T1000 (cell line): ENCODE data around the gene FAM180A.

Experiments used
- DNase-seq: peaks from one replicate; lab custom pipeline; 2025; ENCODE audit warnings: mixed read lengths; lab: John Stamatoyannopoulos, UW

The FAM180A gene

DNA sequence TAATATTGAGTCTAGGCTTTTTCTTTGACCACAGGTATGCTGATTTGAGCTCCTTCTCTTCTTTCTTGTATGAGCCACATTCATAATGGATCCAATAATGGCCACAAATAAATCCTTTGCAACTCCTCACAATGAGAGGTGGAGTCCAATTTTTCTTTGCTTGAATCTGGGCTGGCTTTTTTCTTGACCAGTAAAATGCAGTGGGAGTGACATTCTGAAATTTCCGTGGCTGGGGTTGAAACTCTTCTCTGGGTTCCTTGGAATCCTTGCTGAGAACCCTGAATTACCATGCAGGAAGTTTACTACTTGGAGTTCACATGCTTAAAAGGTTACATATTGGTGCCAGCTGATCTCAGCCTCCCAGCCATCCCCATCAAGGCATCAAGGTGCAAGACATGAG, 22.4 kb upstream of the FAM180A start:
- no peak for DNase-seq

DNA sequence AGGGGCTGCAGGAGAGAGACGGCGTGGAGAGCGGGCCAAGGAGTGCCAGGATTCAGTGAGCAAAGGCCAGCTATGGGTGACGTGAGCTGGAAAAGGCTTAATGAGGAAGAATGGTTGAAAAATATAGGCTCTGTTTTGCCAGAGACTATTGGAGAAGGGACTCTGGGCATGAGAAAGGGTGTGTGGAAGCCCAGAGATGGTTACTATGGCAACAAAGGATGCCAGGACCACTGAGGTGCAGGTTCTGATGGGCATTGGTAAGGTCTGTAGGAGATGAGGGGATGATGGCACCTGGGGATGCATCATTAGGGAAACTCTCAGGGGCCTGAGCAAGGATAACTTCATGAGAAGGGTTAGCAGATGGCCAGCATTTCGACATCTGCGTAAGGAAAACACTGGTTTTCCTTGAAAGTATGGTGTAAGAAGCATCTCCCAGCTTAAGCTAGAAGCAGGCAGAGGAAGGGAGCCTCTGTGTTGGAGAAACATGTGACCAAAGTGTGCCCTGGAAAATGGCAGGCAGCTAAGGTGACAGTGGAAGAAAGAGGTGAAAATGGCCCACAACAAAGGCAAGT, 21.6 kb upstream of the FAM180A start:
- DNase-seq = no peak

DNA sequence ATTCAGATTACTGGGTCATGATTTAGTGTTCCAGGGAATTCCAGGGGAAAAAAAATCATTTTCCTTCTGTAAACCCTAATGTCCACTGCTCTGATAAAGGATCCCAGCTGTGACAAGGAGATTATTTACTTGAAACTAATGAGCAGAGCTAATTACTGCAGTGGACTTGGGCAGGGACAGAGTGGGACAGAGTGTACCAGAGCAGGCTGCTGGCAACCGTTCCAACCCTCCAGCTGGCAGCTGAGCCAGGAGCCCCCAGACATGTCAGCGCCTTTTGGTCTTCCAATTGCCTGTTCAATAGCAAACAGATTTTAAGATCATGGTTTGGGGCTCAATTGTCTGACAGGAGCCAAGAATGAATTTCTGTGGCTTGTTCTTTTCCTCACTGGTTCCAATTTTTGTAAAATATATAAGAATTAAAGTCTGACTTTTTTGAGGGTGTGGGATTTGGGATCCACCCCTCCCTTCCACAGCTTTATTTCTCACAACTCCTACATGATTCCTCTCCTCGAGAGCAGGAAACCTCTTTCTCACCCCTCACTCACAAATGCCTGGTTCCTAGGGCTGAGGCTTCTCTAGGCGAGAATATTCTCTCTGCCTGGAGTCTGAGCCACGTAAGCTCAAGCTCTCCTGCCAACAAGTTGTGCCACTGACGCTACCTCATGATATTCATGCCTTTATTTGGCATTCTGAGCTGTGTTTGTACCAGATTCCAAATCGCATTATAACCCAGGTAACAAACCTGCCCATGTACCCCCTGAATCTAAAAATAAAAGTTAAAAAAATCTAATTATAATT, 20.6 kb upstream of the FAM180A start:
- no peak for DNase-seq

DNA sequence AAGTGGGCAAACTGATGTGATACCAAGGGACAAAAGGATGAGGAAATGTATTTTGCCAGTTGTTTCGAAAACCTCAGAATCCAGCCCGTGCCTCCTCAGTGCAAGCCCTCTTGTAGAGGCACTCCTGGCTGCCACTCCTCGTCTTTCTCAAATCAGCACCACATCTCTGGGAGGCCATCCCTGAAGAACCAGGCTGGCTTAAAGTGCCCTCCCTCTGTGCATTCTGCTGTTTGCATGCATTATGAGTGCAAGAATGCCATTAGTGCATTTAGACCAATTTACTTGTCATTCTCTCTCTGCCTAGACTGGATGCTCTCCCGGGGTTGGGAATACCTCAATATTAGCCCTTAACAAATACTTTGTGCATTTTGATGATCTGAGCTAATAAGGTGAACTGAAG, 19.9 kb upstream of the FAM180A start:
- DNase-seq = no peak

DNA sequence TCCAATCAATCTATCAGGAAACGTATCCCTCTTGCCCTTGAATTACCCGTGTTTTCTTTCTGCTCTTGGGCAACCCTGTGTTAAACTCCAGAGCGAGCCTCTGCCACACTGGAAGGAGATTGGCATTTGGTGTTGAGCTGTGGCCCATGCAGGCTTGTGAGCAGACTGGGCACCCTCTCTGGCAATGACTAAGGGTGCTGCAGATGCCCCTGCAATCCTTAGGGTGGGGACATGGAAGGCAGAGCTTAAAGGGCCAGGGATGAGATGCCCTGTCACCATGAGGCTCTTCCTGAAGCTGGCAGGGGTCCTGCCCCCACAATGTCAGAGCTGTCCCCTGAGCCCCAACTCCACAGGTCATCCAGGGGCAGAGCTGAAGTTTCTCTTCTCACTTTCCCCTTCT, 19.5 kb upstream of the FAM180A start:
- no peak for DNase-seq

DNA sequence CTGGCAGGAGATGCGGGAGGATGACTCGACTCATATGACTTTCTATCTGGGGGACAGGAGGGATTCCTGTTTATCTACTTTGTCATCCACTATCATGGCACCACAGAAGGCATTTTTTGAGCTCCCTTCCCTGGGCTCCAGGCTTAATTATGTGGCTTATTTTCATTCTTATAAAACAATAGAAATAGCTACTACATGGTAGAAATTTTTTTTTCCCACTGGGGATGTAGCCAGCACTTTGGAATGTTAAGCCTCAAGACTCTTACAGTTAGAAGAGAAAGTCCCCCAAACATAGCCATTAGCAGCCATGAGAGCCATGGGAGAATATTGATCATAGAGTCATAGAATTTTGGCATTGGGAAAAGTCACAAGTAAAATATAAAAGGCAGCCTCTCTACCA, 14.6 kb upstream of the FAM180A start:
- no peak for DNase-seq

DNA sequence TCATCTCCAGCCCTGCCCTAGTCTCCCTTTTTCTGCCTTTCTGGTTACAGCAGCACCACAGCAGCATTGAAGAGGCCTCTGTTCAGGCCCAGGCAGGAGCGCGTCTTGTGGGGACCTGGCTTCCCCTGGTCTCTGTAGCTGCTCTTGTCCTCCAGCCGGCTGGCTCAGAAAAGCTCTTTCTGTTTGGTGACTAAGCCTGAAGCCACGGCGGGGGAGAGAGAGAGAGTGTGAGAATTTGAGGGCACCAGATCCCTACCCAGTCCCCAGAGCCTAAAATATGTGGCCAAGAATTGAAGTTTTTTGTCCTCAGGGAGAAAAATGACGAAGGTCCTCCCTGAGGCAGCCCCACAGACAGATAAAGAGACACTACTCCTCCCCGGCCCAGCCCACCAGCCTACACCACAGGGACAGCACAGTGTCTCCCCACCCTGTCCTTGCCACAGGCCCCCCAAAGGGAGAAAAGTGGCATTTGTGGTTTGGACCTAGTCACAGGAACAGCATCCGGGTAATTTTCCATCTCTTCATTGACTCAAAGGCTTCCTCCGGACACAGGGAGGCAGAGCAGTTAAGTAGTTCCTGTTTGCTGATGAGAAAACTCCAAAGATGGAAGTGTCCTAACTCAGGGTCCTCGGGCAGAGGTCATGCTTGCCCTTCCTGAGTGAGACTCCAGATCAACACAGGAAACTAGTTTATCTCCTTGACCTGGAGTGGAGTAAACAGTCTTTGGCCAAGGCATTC, 13.3 kb upstream of the FAM180A start:
- no peak for DNase-seq

DNA sequence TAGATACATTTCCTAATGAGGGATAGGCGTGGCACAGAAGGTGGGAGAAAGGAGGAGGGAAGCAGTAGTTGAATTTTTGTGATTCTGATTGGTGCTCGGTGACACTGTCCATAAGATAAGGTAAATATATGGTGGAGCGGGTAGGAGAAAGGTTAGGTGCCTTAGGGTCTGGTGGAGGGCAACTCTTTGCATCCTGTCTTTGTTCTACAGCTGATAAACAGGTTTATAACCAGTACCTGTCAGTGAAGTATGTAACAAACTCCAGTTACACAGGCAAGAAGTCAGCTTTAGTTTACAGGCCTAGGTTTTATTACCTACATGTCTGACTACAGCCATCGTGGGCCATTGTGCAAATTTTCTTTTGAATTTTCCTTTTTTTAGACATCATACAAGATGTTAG, 10.9 kb upstream of the FAM180A start:
- no peak for DNase-seq

DNA sequence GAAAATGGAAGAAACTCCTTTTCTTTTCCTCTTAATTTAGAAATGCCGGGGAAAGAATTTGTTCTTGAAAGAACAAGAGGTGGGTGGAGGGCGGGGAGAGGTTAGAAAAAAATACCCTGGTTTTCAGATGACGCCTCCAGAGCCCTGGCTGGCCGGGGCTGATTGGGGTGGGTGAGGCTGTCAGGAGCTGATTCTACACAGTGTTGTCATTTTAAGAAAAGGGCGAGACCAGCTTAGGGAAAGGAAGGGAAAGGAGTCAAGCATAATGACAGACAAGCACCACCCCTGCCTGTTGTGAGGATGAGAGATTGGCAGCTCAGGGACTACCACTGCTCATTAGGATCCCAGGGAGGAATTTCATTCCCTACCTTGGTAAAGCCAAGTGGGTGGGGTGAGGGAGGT, 9.9 kb upstream of the FAM180A start:
- no peak for DNase-seq

DNA sequence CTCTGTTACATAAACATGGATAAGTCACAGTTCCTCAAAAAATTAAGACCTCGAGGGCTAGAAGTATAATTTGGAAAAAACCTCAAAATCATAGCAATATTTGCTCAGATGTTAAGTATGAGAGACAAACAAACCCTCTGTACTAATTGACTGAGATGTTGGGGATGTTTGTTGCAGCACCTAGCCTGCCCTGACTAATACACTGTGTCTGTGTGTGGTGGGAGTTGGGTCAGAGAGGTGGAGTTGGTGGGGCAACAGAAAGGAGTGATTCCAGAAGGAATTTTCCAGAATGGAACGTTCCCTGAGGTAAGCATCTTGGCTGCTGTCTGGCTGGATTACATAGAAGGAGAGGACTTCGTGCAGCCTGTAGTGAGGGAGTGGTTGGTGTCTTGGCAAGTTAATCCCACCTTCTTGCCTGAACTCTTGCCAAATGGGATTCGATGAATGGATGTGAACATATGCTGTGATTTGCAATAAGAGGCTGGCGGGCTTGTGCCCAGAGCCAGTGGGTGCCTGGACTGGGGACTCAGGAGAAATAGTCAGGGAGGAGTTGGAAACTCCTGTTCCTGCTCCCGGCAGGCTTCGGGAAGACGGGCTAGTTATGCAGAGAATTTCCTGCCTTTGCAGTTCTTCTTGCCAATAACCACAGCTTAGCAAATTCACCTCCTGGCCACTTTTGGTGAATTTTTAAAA, 9.3 kb upstream of the FAM180A start:
- no peak for DNase-seq

DNA sequence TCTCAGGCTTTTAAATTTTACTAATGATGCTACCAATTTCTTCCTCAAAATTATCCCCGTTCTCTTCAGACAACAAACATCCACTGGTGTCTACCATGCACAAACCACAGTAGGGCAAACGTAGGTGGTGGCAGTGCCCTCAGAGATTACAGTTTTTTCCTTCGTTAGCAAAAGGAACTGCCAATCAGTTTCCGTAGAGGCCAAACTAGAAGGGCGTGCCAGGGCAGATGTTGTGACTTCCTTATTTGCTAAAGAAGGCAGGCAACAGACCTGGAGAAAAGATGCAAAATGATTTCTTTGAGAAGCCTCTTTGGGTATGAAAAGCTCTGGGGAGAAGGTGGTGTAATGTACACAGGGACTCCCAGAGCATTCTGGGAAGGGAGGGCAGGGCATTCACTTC, 7.6 kb upstream of the FAM180A start:
- DNase-seq = no peak

DNA sequence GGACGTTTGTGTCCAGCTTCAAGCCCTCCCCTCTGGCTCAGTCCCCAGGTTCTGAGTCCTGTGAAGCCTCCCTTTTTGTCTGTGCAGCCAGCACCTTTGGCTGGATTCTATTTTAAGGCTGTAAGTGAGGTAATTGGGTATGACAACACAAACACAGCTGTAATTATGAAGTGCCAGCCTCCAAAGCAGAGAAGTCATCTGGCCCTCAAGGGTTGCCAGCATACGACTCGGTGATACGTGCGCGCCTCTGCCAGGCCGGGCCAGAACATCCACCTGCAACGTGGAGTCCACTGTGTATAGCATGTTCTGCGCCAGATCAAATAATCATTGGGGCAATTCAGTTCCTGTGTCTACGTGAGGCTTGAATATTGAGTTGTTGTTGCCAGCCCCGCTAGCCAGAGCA, 6.7 kb upstream of the FAM180A start:
- DNase-seq = no peak

DNA sequence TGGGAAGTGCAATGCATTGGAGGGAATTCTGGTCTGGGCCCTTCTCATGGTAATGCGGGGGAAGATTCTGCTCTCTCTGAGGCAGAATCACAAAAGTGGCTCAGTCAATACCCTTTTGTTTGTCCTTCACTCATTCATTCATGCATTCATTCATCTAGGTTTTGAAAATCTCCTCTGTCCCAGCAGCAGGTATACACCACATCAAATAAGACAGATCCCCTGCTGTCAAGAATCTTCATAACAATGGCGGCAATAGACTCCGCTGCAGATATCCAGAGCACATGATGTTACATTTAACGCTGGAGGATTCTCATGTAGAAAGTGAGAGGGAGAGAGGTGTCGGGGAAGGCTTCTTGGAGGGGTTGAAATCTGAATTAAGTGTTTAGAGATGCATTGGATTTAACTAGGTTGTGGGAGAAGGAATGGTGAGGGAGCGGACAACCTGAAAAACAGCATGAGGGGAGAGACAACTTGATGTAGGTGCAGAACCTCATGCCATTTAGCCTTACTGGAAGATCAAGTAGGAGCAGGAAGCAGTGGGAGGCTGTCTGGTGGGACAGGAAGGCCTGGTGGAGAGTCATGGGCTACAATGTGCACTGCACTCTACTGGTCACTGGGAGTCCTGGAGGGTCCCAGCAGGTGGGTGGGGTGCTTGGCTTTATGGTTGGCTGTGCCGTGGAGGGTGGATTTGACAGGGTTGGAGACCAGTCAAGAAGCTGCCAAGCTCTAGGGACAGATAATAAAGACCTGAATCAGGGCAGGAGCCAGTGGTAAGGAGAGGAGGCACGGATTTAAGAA, 5.2 kb upstream of the FAM180A start:
- DNase-seq = no peak

DNA sequence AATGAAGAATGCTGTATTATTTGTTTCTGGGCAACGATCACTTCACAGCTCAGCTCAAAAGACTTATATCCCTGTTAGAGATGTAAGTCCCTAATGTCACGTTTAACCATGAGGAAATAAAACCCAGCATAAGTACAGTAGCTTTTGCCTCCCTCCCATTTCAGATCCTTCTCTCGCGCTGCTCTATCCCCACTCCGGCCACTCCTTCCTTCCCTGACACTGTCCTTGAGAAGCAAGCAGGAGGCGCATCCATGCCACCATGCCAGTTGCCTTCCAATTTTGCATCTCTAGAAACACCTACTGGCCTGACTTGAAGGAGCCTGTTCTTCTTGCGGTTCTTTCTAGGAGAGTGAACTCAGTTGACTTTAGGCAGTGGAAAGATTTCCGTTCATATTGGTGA, 1.2 kb downstream of the FAM180A start:
- DNase-seq = no peak

DNA sequence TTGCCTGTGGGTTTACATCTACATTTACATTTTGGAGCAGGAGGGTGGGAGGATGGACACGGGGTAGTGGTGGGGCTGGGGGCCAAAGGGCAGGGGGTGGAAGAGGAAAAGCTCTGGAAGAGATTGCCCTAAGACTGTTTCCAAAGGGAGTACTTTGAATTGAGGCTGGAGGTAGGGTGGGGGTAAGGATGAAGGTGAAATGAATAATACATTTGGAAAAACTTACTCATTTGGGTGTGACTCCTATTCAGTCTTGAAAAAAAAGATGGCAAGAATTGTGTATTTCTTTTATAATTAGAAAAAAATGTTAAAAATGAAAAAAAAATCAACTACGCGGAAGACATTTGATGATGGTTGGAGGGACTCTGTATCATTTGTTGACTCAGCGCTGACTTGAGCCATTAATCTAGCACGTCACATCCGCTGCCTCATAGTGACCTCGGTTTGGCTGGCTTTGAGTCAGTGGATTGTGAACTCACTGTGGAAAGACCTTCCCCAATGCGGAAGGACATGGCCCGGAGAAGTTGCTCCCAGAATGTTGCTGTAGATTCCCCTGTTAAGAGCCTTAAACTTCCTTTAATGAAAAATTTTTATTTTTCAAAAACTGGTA, 2.8 kb downstream of the FAM180A start:
- DNase-seq = no peak

DNA sequence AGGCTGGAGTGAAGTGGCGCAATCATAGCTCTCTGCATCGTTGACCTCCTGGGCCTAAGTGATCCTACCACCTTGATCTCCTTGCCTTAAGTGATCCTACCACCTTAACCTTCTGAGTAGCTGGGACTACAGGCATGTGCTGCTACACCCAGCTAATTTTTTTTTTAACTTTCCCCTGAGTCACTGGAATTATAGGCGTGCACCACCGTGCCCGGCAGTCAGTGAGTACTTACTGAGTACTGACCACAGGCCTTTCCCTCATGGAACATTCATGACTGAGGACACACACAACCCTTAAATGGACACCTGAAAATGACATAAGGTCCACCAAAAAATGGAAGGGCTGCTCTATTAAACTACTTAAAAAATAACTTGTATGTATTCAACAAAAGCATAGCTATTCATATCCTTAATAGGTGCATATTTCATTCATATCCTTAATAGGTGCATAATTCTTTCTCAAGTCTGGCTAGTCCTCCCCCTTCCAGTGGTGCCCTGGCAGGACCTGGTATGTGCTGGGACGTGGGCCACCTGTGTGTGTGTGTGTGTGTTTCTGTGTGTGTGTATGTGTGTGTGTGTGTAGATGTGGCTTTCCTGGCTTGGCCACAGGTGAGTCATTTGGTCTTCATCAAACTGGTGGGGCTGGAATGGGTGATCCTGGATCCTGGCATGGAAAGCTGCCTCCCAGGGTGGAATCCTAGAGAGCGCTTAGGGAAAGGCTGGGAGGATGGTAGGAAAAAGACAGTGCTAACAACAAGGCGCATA, 3.5 kb downstream of the FAM180A start:
- DNase-seq = no peak

DNA sequence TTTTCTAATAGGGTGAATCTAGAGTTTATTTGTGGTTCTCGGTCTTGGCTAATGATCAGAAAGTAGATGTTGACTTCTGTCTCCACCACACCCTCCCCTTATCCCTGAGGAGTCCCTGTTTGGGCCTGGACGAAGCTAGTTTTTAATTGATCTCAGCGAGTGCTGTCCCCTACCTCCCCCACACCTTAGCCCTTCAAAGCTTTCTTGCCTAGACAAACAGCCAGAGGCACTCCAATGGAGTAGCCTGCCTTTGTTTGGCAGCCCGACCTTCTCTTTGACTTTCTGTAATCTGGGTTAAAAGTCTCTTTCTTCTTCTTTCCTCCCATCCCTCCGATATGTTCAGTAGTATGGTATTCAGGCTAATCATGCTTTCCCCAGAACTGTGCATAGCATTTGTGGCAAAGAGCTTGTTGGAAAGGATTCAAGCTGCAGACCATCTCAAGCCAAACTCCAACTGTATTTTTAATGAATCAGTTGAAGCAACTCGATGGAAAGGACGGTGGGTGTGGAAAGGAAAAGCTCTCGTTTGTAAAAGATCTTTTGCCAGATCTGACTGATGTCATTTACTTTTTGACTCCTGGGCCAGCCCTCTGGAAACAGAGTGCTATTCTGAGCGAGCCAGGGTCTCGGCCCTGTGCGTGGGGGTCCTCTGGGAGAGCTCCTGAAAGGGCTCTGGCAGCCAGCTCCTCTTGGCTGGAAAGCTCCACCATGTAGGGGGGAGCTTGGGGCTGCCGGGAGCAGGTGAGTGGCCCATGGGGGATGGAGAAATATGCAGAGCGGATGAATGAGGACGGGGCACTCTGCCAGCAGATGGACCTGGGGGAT, 4.5 kb downstream of the FAM180A start:
- DNase-seq = no peak

DNA sequence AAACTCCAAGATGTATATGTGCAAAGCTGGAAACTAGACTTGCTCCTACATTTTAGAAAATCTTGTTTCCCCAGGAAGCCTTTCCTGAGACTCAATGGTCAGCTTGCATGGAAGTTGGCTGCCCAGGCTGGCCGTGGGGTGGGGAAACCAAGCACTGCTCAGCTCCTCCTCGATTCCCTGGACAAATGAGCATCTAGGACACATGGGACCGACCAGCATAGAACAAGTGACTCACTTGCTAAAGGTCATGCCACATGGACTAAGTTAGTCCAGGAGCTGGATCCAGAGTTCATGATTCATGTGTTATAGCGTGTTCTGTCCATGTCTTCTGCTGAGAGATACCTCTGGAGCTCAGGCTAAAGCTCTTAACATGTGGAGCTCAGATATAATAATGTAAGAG, 6.2 kb downstream of the FAM180A start:
- DNase-seq = no peak

DNA sequence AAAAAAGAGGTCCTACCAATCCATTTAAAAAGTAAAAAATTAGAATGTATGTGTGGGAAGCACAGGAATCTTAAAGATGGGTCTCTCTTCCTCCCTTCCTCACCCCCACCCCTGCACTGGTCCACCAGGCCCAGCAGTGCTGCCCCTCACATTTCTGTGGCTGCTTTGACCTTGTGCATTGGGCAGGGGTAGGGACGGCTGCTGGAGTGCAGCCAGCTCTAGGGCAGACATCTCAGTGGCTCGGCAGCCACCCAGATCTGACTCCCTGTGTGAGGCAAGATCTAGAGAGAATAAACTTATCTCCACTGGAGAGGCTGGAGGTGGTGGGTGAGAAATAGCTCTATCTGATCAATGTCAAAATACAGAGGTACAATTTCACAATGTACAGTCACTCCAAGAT, 6.7 kb downstream of the FAM180A start:
- DNase-seq = no peak

DNA sequence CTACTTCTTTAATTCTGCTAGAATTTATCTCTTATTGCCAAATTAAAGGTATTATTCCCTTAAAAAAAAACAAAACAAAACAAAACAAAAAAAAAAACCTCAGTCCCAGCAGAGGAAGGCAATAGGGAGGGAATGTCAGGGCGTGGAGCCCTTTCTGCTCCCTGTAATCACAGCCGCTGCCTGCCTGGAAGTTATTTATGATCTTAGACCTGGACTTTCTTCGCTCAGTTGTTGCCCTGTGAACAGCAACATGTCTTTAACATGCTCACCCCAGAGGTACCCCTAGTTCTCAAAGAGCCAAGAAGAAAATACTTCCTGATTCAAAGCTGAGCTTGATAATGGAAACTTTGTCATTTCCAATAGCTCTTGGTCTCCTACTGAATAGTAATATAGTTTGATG, 7.7 kb downstream of the FAM180A start:
- DNase-seq = no peak
